Smooth muscle cell (in vitro differentiated cells): ENCODE data around the gene SMNDC1. TPM values are rescaled to one million over a fixed set of nuclear protein-coding genes. Genes with fewer than 3 reads are reported as not detected.

ENCODE experiments used
- DNase-seq: peaks from one replicate; lab custom pipeline; 2025; ENCODE audit not compliant: unreplicated experiment; lab: John Stamatoyannopoulos, UW
- H2AFZ ChIP-seq: fragments of 200-600 bp; sonication (generic); 2 replicates; pipeline ENCODE4 v1.6.0; 2016; ENCODE audit warnings: antibody characterized with exemption, low read depth, mild to moderate bottlenecking
- H3F3A ChIP-seq: fragments of 200-600 bp; sonication (generic); 2 replicates; pipeline ENCODE4 v1.6.0; 2017; ENCODE audit warnings: antibody characterized with exemption, low read depth
- H3K27ac ChIP-seq: fragments of 200-600 bp; sonication (generic); 2 replicates; pipeline ENCODE4 v1.5.1; 2016; ENCODE audit warnings: low read depth, mild to moderate bottlenecking
- H3K27me3 ChIP-seq: fragments of 200-600 bp; sonication (generic); 2 replicates; pipeline ENCODE4 v1.6.1; 2016; ENCODE audit warnings: low read depth, mild to moderate bottlenecking
- H3K36me3 ChIP-seq: fragments of 200-600 bp; sonication (generic); 2 replicates; pipeline ENCODE4 v1.5.1; 2016; ENCODE audit warnings: low read depth
- H3K4me1 ChIP-seq: fragments of 200-600 bp; sonication (generic); 2 replicates; pipeline ENCODE4 v1.5.1; 2016; ENCODE audit warnings: low read depth
- H3K4me2 ChIP-seq: fragments of 200-600 bp; sonication (generic); 2 replicates; pipeline ENCODE4 v1.6.0; 2016; ENCODE audit warnings: mild to moderate bottlenecking
- H3K4me3 ChIP-seq: fragments of 200-600 bp; sonication (generic); 2 replicates; pipeline ENCODE4 v1.5.1; 2016; ENCODE audit warnings: mild to moderate bottlenecking
- H3K79me2 ChIP-seq: fragments of 200-600 bp; sonication (generic); 2 replicates; pipeline ENCODE4 v1.6.0; 2016; ENCODE audit warnings: low read depth, mild to moderate bottlenecking
- H3K9ac ChIP-seq: fragments of 200-600 bp; sonication (generic); 2 replicates; pipeline ENCODE4 v1.6.0; 2016; ENCODE audit warnings: low read depth
- H3K9me3 ChIP-seq: fragments of 200-600 bp; sonication (generic); replicated peaks from 2 replicates; pipeline ENCODE4 v1.5.1; 2016; ENCODE audit warnings: low read depth
- H4K20me1 ChIP-seq: fragments of 200-600 bp; sonication (generic); 2 replicates; pipeline ENCODE4 v1.6.0; 2016; ENCODE audit warnings: low read depth
- CTCF ChIP-seq: fragments of 200-600 bp; sonication (generic); IDR thresholded peaks from 2 replicates; pipeline ENCODE4 v1.5.1; 2017; ENCODE audit warnings: borderline replicate concordance, mild to moderate bottlenecking, antibody characterized with exemption; ENCODE audit not compliant: insufficient read depth, poor library complexity, severe bottlenecking
- WGBS: methylation state at CpG from one replicate; pipeline ENCODE4 v1.1.7; 2016; ENCODE audit warnings: low lambda C conversion rate; 5-methylcytosine and 5-hydroxymethylcytosine counted together
- polyA plus RNA-seq: library from polyadenylated mRNA; unstranded; fragments of >200 nt; fragmentation: Nextera tagmentation; extraction: Ambion mirVana; gene quantifications from 2 replicates; pipeline ENCODE4 v1.2.1, GENCODE V29; 2016
- total RNA-seq: library from RNA; depleted of rRNA; stranded (reverse); fragments of >200 nt; gene quantifications from 2 replicates; pipeline ENCODE4 v1.2.3, GENCODE V29; 2014

SMNDC1 gene
- total and polyA plus RNA-seq, 2 experiments from 2014 or later: 17.7 to 22.2 TPM

- WGBS: 92% methylated on average over 3 of the region's 3 CpGs
- H2AFZ ChIP-seq: no peak overlapping the region
- no peaks in the 10 kb centered on the region for H3K79me2 ChIP-seq
- H3K36me3 ChIP-seq: no peaks in the 10 kb centered on the region
- H3K27me3 ChIP-seq: peaks cover 9% of the 10 kb centered on the region
- no peak overlapping the region for H3K4me3 ChIP-seq
- H3K27ac ChIP-seq: no peak overlapping the region
- DNase-seq: no peak
- H3F3A ChIP-seq: no peaks in the 10 kb centered on the region
- H3K9ac ChIP-seq: no peak overlapping the region
- H3K9me3 ChIP-seq: no peaks in the 10 kb centered on the region
- H3K4me1 ChIP-seq: peaks cover 17% of the 10 kb centered on the region
- H4K20me1 ChIP-seq: no peaks in the 10 kb centered on the region
- TF ChIP-seq CTCF: no peak
- H3K4me2 ChIP-seq: no peak overlapping the region
Observed at GRCh38 chr10:110337906-110338305, 33.2 kb upstream of the SMNDC1 start.

GRCh38 chr10:110337401-110337800 is 32.7 kb upstream of the SMNDC1 start:
- Histone ChIP-seq H3K9ac (no peak overlapping the region), H3K4me3 (no peak overlapping the region), H3K27ac (no peak overlapping the region), H4K20me1 (no peaks in the 10 kb centered on the region), H2AFZ (no peak overlapping the region), H3K36me3 (no peaks in the 10 kb centered on the region), H3K79me2 (no peaks in the 10 kb centered on the region), H3F3A (no peaks in the 10 kb centered on the region), H3K4me2 (no peak overlapping the region), H3K4me1 (peaks cover 17% of the 10 kb centered on the region), H3K27me3 (peaks cover 9% of the 10 kb centered on the region), H3K9me3 (no peaks in the 10 kb centered on the region)
- 93% methylated on average over 4 of the region's 4 CpGs for WGBS
- TF ChIP-seq CTCF: no peak
- DNase-seq: no peak

GRCh38 chr10:110336111-110336721 is 31.5 kb upstream of the SMNDC1 start:
- no peaks in the 10 kb centered on the region for H3F3A ChIP-seq
- no peaks in the 10 kb centered on the region for H3K9me3 ChIP-seq
- H3K27ac ChIP-seq: no peak overlapping the region
- no peak for DNase-seq
- H3K9ac ChIP-seq: no peak overlapping the region
- no peak overlapping the region for H3K4me2 ChIP-seq
- TF ChIP-seq CTCF: no peak
- 49% methylated on average over 10 of the region's 10 CpGs for WGBS
- no peaks in the 10 kb centered on the region for H3K79me2 ChIP-seq
- H3K4me1 ChIP-seq: peaks cover 17% of the 10 kb centered on the region
- no peaks in the 10 kb centered on the region for H3K36me3 ChIP-seq
- peaks cover 3% of the 10 kb centered on the region for H3K27me3 ChIP-seq
- H2AFZ ChIP-seq: no peak overlapping the region
- H3K4me3 ChIP-seq: no peak overlapping the region
- H4K20me1 ChIP-seq: no peaks in the 10 kb centered on the region
